Endodermal cell (in vitro differentiated cells): ENCODE measurements around the gene CCDC28A. TPM values are rescaled to one million over a fixed set of nuclear protein-coding genes. Genes with fewer than 3 reads are reported as not detected.

Experiments
- DNase-seq: peaks from one replicate; pipeline ENCODE4 v3.0.0-alpha.2; 2017
- H3K27ac ChIP-seq: 2 replicates; pipeline ENCODE4 v1.5.1; 2013; ENCODE audit warnings: mild to moderate bottlenecking, low read depth, low read length, moderate library complexity
- H3K27me3 ChIP-seq: 2 replicates; pipeline ENCODE4 v1.6.1; 2013; ENCODE audit warnings: mild to moderate bottlenecking, low read length, moderate library complexity; ENCODE audit not compliant: insufficient read depth, control insufficient read depth, poor library complexity, severe bottlenecking
- H3K36me3 ChIP-seq: 2 replicates; pipeline ENCODE4 v1.7.0; 2013; ENCODE audit warnings: mild to moderate bottlenecking, low read length, moderate library complexity; ENCODE audit not compliant: control insufficient read depth, insufficient read depth
- H3K4me1 ChIP-seq: one replicate; pipeline ENCODE4 v1.7.0; 2013; ENCODE audit warnings: low read length; ENCODE audit not compliant: control insufficient read depth, insufficient read depth
- H3K4me3 ChIP-seq: 2 replicates; pipeline ENCODE4 v1.5.1; 2013; ENCODE audit warnings: mild to moderate bottlenecking, low read length, moderate library complexity
- H3K9ac ChIP-seq: 2 replicates; pipeline ENCODE4 v1.6.1; 2013; ENCODE audit warnings: mild to moderate bottlenecking, low read length, moderate library complexity; ENCODE audit not compliant: poor library complexity, severe bottlenecking; ENCODE audit errors: extremely low read depth
- H3K9me3 ChIP-seq: 2 replicates; pipeline ENCODE4 v1.6.1; 2013; ENCODE audit warnings: mild to moderate bottlenecking, low read length, moderate library complexity; ENCODE audit not compliant: control insufficient read depth
- H3K27ac Mint-ChIP-seq: 2 replicates; pipeline ENCODE4 v1.8.0; 2020; ENCODE audit warnings: mixed read lengths
- H3K27me3 Mint-ChIP-seq: 2 replicates; pipeline ENCODE4 v1.8.0; 2021; ENCODE audit warnings: mild to moderate bottlenecking, mixed read lengths; ENCODE audit not compliant: insufficient read depth
- H3K36me3 Mint-ChIP-seq: 2 replicates; pipeline ENCODE4 v1.8.0; 2020; ENCODE audit warnings: low read depth, mixed read lengths
- H3K4me1 Mint-ChIP-seq: 2 replicates; pipeline ENCODE4 v1.8.0; 2020; ENCODE audit warnings: mixed read lengths
- H3K4me3 Mint-ChIP-seq: 2 replicates; pipeline ENCODE4 v1.8.0; 2020; ENCODE audit warnings: mild to moderate bottlenecking, moderate library complexity, mixed read lengths
- H3K9me3 Mint-ChIP-seq: 2 replicates; pipeline ENCODE4 v1.8.0; 2020; ENCODE audit warnings: mild to moderate bottlenecking, mixed read lengths
- WGBS, 2 experiments: methylation state at CpG; one replicate each; pipeline versions ENCODE4 v1.1.5 to v1.1.7; 2013; ENCODE audit warnings: missing lambda C conversion rate in 2 of 2, mixed read lengths in 1 of 2; ENCODE audit not compliant: insufficient coverage in 1 of 2, insufficient read length in 1 of 2; 5-methylcytosine and 5-hydroxymethylcytosine counted together
- total RNA-seq, 2 donors: library from RNA; stranded (reverse); fragmentation: NEBNext Ultra II Directional in 1 of 2; extraction: Animal tissue kit (Norgen Biotek cat#: 25700) in 1 of 2; gene quantifications; 2 replicates in 1 of 2; 3 replicates in 1 of 2; pipeline ENCODE4 v1.2.1, GENCODE V29; 2021
- TF ChIP-seq, protein P1 (sequence below): fragments of 200-600 bp; sonication (generic); conservative IDR thresholded peaks from 2 replicates; pipeline ENCODE4 v1.5.0; 2021; ENCODE audit warnings: antibody characterized with exemption, mild to moderate bottlenecking

CCDC28A gene
- total RNA-seq, 2 donors from 2014 or later: 10.6 to 12.3 TPM

- H3K27me3 ChIP-seq: no peaks in the 10 kb centered on the region
- H3K27ac ChIP-seq: no peak overlapping the region
- no peaks in the 10 kb centered on the region for H3K9me3 ChIP-seq
- Mint-ChIP-seq H3K36me3 (no peaks in the 10 kb centered on the region), H3K4me1 (peaks cover 15% of the 10 kb centered on the region), H3K4me3 (no peak overlapping the region), H3K9me3 (no peaks in the 10 kb centered on the region), H3K27me3 (no peaks in the 10 kb centered on the region), H3K27ac (no peak overlapping the region)
- no peaks in the 10 kb centered on the region for H3K36me3 ChIP-seq
- TF ChIP-seq, protein P1, sequence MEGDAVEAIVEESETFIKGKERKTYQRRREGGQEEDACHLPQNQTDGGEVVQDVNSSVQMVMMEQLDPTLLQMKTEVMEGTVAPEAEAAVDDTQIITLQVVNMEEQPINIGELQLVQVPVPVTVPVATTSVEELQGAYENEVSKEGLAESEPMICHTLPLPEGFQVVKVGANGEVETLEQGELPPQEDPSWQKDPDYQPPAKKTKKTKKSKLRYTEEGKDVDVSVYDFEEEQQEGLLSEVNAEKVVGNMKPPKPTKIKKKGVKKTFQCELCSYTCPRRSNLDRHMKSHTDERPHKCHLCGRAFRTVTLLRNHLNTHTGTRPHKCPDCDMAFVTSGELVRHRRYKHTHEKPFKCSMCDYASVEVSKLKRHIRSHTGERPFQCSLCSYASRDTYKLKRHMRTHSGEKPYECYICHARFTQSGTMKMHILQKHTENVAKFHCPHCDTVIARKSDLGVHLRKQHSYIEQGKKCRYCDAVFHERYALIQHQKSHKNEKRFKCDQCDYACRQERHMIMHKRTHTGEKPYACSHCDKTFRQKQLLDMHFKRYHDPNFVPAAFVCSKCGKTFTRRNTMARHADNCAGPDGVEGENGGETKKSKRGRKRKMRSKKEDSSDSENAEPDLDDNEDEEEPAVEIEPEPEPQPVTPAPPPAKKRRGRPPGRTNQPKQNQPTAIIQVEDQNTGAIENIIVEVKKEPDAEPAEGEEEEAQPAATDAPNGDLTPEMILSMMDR: no peak
- H3K4me1 ChIP-seq: peaks cover 3% of the 10 kb centered on the region
- H3K4me3 ChIP-seq: no peak overlapping the region
- no peak for DNase-seq
- H3K9ac ChIP-seq: no peak overlapping the region
- 89 to 95% methylated on average over 3 to 7 of the region's 7 CpGs for WGBS, 2 experiments
Observed at GRCh38 chr6:138726066-138726756, 47.4 kb upstream of the CCDC28A start.

DNA sequence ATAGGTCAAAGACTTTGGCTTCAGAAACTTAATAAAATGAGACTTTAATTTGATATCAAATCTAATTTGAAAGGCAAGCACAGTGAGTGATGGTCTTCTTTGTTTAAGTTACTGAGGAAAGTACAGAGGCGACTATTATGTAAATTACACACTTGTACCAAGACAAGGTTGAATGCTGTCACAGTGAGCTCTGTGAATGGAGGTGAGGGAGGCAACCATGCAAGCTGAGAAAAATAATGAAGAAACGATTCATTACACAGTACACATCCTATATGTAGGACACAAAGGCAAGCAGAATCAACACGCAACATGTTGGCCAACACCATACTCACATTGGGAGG, 46.8 kb upstream of the CCDC28A start:
- Mint-ChIP-seq H3K36me3 (peaks cover 3% of the 10 kb centered on the region), H3K27ac (no peak overlapping the region), H3K4me1 (peaks cover 15% of the 10 kb centered on the region), H3K27me3 (no peaks in the 10 kb centered on the region), H3K4me3 (no peak overlapping the region), H3K9me3 (peaks cover 3% of the 10 kb centered on the region)
- H3K27me3 ChIP-seq: no peaks in the 10 kb centered on the region
- DNase-seq: no peak
- H3K9me3 ChIP-seq: no peaks in the 10 kb centered on the region
- TF ChIP-seq, protein P1: no peak
- H3K36me3 ChIP-seq: no peaks in the 10 kb centered on the region
- WGBS, 2 experiments: 96% methylated on average over 3 of the region's 3 CpGs; no CpG with 5 or more reads in 1 of the 2 experiments
- H3K4me3 ChIP-seq: no peak overlapping the region
- peaks cover 3% of the 10 kb centered on the region for H3K4me1 ChIP-seq
- no peak overlapping the region for H3K9ac ChIP-seq
- no peak overlapping the region for H3K27ac ChIP-seq

- Mint-ChIP-seq H3K4me1 (peaks cover 15% of the 10 kb centered on the region), H3K9me3 (peaks cover 7% of the 10 kb centered on the region), H3K27me3 (no peaks in the 10 kb centered on the region), H3K27ac (no peak overlapping the region), H3K36me3 (peaks cover 7% of the 10 kb centered on the region), H3K4me3 (no peak overlapping the region)
- Histone ChIP-seq H3K4me1 (peaks cover 3% of the 10 kb centered on the region), H3K36me3 (no peaks in the 10 kb centered on the region), H3K9me3 (no peaks in the 10 kb centered on the region), H3K4me3 (no peak overlapping the region), H3K27me3 (no peaks in the 10 kb centered on the region), H3K9ac (no peak overlapping the region), H3K27ac (no peak overlapping the region)
- 94 to 100% methylated on average over 3 of the region's 3 CpGs for WGBS, 2 experiments
- DNase-seq: no peak
- TF ChIP-seq, protein P1: no peak
Observed at GRCh38 chr6:138727182-138727581, 46.4 kb upstream of the CCDC28A start.
